HG02938 (cell line): ENCODE measurements around the gene NARS2.
"Not testable (repeated sequence)": the region's sequence is repeated elsewhere in the genome, so short reads cannot be mapped to it uniquely, and the experiment has no call there.

Source experiments
- ATAC-seq: cut with Tn5 transposase; IDR thresholded peaks from one replicate; pipeline ENCODE4 v1.9.1; 2021; ENCODE audit warnings: mild to moderate bottlenecking, moderate library complexity; ENCODE audit not compliant: unreplicated experiment

Gene NARS2

GRCh38 chr11:78574386-78575381, at the start of gene NARS2:
NARS2 (minus strand) TSS chr11:78574864; CDS start chr11:78574488, 376 bp downstream.
- ATAC-seq = peak; percentile 95

GRCh38 chr11:78622666-78623065, 48.0 kb upstream of the NARS2 start:
- ATAC-seq = no peak

- ATAC-seq = no peak
These were observed 45.5 kb upstream of the NARS2 start for GRCh38 chr11:78620159-78620558.

GRCh38 chr11:78615724-78616123, 41.1 kb upstream of the NARS2 start:
- no peak for ATAC-seq

GRCh38 chr11:78613378-78613813, 38.7 kb upstream of the NARS2 start:
- ATAC-seq = no peak

- ATAC-seq = no peak
These were observed 38.2 kb upstream of the NARS2 start for GRCh38 chr11:78612721-78613377.

GRCh38 chr11:78609321-78609720, 34.7 kb upstream of the NARS2 start:
- not testable (repeated sequence) for ATAC-seq

- ATAC-seq = no peak
These were observed 33.0 kb upstream of the NARS2 start for GRCh38 chr11:78607696-78608095.

GRCh38 chr11:78606667-78607066, 32.0 kb upstream of the NARS2 start:
- no peak for ATAC-seq

GRCh38 chr11:78605296-78605695, 30.6 kb upstream of the NARS2 start:
- no peak for ATAC-seq

- no peak for ATAC-seq
These were observed 29.1 kb upstream of the NARS2 start for GRCh38 chr11:78603792-78604191.

- ATAC-seq = not testable (repeated sequence)
These were observed 28.1 kb upstream of the NARS2 start for GRCh38 chr11:78602771-78603170.

- not testable (repeated sequence) for ATAC-seq
These were observed 26.4 kb upstream of the NARS2 start for GRCh38 chr11:78601066-78601465.

GRCh38 chr11:78597579-78597978, 22.9 kb upstream of the NARS2 start:
- ATAC-seq = not testable (repeated sequence)

- no peak for ATAC-seq
These were observed 20.9 kb upstream of the NARS2 start for GRCh38 chr11:78595436-78596130.

GRCh38 chr11:78594814-78595213, 20.1 kb upstream of the NARS2 start:
- no peak for ATAC-seq

- ATAC-seq = no peak
These were observed 13.9 kb upstream of the NARS2 start for GRCh38 chr11:78588517-78588916.

GRCh38 chr11:78587446-78587845, 12.8 kb upstream of the NARS2 start:
- ATAC-seq = no peak

GRCh38 chr11:78586452-78587046, 11.9 kb upstream of the NARS2 start:
- no peak for ATAC-seq

GRCh38 chr11:78583889-78584288, 9.2 kb upstream of the NARS2 start:
- no peak for ATAC-seq

- no peak for ATAC-seq
These were observed 2.8 kb upstream of the NARS2 start for GRCh38 chr11:78577495-78577894.
